Esophagus (tissue), 2 donors: ENCODE results near the gene KANK2. TPM values are rescaled to one million over a fixed set of nuclear protein-coding genes. Genes with fewer than 3 reads are reported as not detected.
"Not testable (repeated sequence)": the region's sequence is repeated elsewhere in the genome, so short reads cannot be mapped to it uniquely, and the experiment has no call there.

ENCODE experiments used
- H3K27ac ChIP-seq, 2 donors: one replicate each; pipeline ENCODE4 v1.5.1; 2013; ENCODE audit warnings: low read depth in 2 of 2, mild to moderate bottlenecking in 2 of 2, inconsistent platforms in 1 of 2, low read length in 1 of 2, moderate library complexity in 1 of 2
- H3K27me3 ChIP-seq, 2 donors: one replicate each; pipeline ENCODE4 v1.6.1; 2013; ENCODE audit warnings: low read length in 2 of 2, control low read depth in 1 of 2, mild to moderate bottlenecking in 1 of 2; ENCODE audit not compliant: insufficient read depth in 2 of 2, control insufficient read depth in 1 of 2
- H3K36me3 ChIP-seq, 2 donors: one replicate each; pipeline ENCODE4 v1.6.1; 2013; ENCODE audit warnings: low read length in 1 of 2; ENCODE audit not compliant: control insufficient read depth in 2 of 2, insufficient read depth in 2 of 2
- H3K4me1 ChIP-seq, 2 donors: one replicate each; pipeline ENCODE4 v1.6.1; 2013; ENCODE audit warnings: low read length in 1 of 2; ENCODE audit not compliant: control insufficient read depth in 2 of 2, insufficient read depth in 2 of 2
- H3K4me3 ChIP-seq, 2 donors: one replicate each; pipeline ENCODE4 v1.5.1; 2013; ENCODE audit warnings: low read length in 2 of 2, mild to moderate bottlenecking in 2 of 2, low read depth in 1 of 2, moderate library complexity in 1 of 2
- H3K9me3 ChIP-seq, 2 donors: one replicate each; pipeline ENCODE4 v1.6.1; 2013; ENCODE audit warnings: mild to moderate bottlenecking in 2 of 2, low read depth in 1 of 2, low read length in 1 of 2, moderate library complexity in 1 of 2; ENCODE audit not compliant: control insufficient read depth in 2 of 2, insufficient read depth in 1 of 2
- WGBS, 2 donors: extraction: QIAGEN DNeasy Blood & Tissue Kit; methylation state at CpG; one replicate each; pipeline ENCODE4 v1.1.7; 2013; 5-methylcytosine and 5-hydroxymethylcytosine counted together
- polyA plus RNA-seq, 2 donors: library from polyadenylated mRNA; stranded (reverse); fragments of 200-250 nt; gene quantifications; one replicate each; pipeline ENCODE4 v1.2.3, GENCODE V29; 2013
- donor health status: healthy with polysubstance abuse.
- donor health status: Bipolar disorder and iron deficiency.

The KANK2 gene
- polyA plus RNA-seq, 2 donors = 33.1 to 53.9 TPM

- Histone ChIP-seq H3K27me3 (no peaks in the 10 kb centered on the region), H3K9me3 (no peaks in the 10 kb centered on the region), H3K27ac (peak overlapping the region; percentile 3 to 44), H3K4me3 (no peak overlapping the region), H3K4me1 (no peaks in the 10 kb centered on the region), H3K36me3 (peaks cover 3 to 11% of the 10 kb centered on the region in 2 donors)
- 47 to 49% methylated on average over 11 of the region's 11 CpGs for WGBS, 2 donors
Measured at GRCh38 chr19:11179716-11180297, 17.5 kb downstream of the KANK2 start.

GRCh38 chr19:11179145-11179465 is 18.2 kb downstream of the KANK2 start:
- H3K27ac ChIP-seq, H3K9me3 ChIP-seq, H3K27me3 ChIP-seq, H3K4me1 ChIP-seq, H3K4me3 ChIP-seq: not testable (repeated sequence)
- peaks cover 3 to 15% of the 10 kb centered on the region in 2 donors for H3K36me3 ChIP-seq
- WGBS, 2 donors = 85 to 90% methylated on average over 9 of the region's 9 CpGs

GRCh38 chr19:11177592-11177991 is 19.8 kb downstream of the KANK2 start:
- Histone ChIP-seq H3K27me3 (no peaks in the 10 kb centered on the region), H3K9me3 (no peaks in the 10 kb centered on the region), H3K4me1 (peaks cover 0 to 3% of the 10 kb centered on the region in 2 donors), H3K4me3 (no peak overlapping the region), H3K36me3 (peaks cover 3 to 25% of the 10 kb centered on the region in 2 donors), H3K27ac (no peak overlapping the region)
- WGBS, 2 donors = 86 to 92% methylated on average over 9 of the region's 9 CpGs

GRCh38 chr19:11176466-11177193 is 20.7 kb downstream of the KANK2 start:
- WGBS, 2 donors = 92 to 93% methylated on average over 18 of the region's 18 CpGs
- Histone ChIP-seq H3K27me3 (no peaks in the 10 kb centered on the region), H3K4me3 (no peak overlapping the region), H3K36me3 (peaks cover 3 to 25% of the 10 kb centered on the region in 2 donors), H3K27ac (no peak overlapping the region), H3K9me3 (no peaks in the 10 kb centered on the region), H3K4me1 (peaks cover 0 to 3% of the 10 kb centered on the region in 2 donors)

GRCh38 chr19:11175920-11176319 is 21.4 kb downstream of the KANK2 start:
- Histone ChIP-seq H3K36me3 (peaks cover 3 to 25% of the 10 kb centered on the region in 2 donors), H3K27me3 (no peaks in the 10 kb centered on the region), H3K9me3 (no peaks in the 10 kb centered on the region), H3K27ac (no peak overlapping the region), H3K4me1 (peaks cover 0 to 3% of the 10 kb centered on the region in 2 donors), H3K4me3 (no peak overlapping the region)
- 83 to 85% methylated on average over 7 of the region's 7 CpGs for WGBS, 2 donors

- Histone ChIP-seq H3K27ac (no peak overlapping the region), H3K36me3 (peaks cover 3 to 35% of the 10 kb centered on the region in 2 donors), H3K4me1 (peaks cover 0 to 3% of the 10 kb centered on the region in 2 donors), H3K4me3 (no peak overlapping the region), H3K27me3 (no peaks in the 10 kb centered on the region), H3K9me3 (no peaks in the 10 kb centered on the region)
- 94 to 98% methylated on average over 27 of the region's 27 CpGs for WGBS, 2 donors
Measured at GRCh38 chr19:11174336-11174735, 23.0 kb downstream of the KANK2 start.

GRCh38 chr19:11173516-11174155 is 23.7 kb downstream of the KANK2 start:
- Histone ChIP-seq H3K27ac (no peak overlapping the region), H3K9me3 (no peaks in the 10 kb centered on the region), H3K4me3 (no peak overlapping the region), H3K27me3 (no peaks in the 10 kb centered on the region), H3K4me1 (peaks cover 0 to 3% of the 10 kb centered on the region in 2 donors), H3K36me3 (peaks cover 3 to 36% of the 10 kb centered on the region in 2 donors)
- 77 to 82% methylated on average over 8 of the region's 8 CpGs for WGBS, 2 donors

GRCh38 chr19:11172576-11172975 is 24.8 kb downstream of the KANK2 start:
- peak overlapping the region in 1 of 2 donors; percentile 42 for H3K27ac ChIP-seq

GRCh38 chr19:11171144-11171543 is 26.2 kb downstream of the KANK2 start:
- H3K27me3 ChIP-seq = no peaks in the 10 kb centered on the region
- 76 to 80% methylated on average over 5 of the region's 5 CpGs for WGBS, 2 donors
- no peak overlapping the region for H3K4me3 ChIP-seq
- H3K36me3 ChIP-seq = peaks cover 3 to 41% of the 10 kb centered on the region in 2 donors
- H3K27ac ChIP-seq = no peak overlapping the region
- no peaks in the 10 kb centered on the region for H3K9me3 ChIP-seq
- peaks cover 0 to 3% of the 10 kb centered on the region in 2 donors for H3K4me1 ChIP-seq

More at GRCh38 chr19:11172576-11172975, 24.8 kb downstream of the KANK2 start:
- H3K4me3 ChIP-seq = no peak overlapping the region
- peaks cover 3 to 42% of the 10 kb centered on the region in 2 donors for H3K36me3 ChIP-seq
- H3K27me3 ChIP-seq = no peaks in the 10 kb centered on the region
- peaks cover 0 to 3% of the 10 kb centered on the region in 2 donors for H3K4me1 ChIP-seq
- 78 to 81% methylated on average over 6 of the region's 6 CpGs for WGBS, 2 donors
- no peaks in the 10 kb centered on the region for H3K9me3 ChIP-seq
